HL-60 (cell line): Measurements from ENCODE around the gene ABCB6.
A peak's percentile ranks its signal among the peaks of the same experiment; 100 is the strongest.

Source experiments
- GABPA ChIP-seq: IDR thresholded peaks from 2 replicates; pipeline ENCODE4 v1.6.1; 2012; ENCODE audit warnings: low read depth
- POLR2AphosphoS5 ChIP-seq: IDR thresholded peaks from 2 replicates; pipeline ENCODE4 v1.6.1; 2012; ENCODE audit warnings: low read depth
- TF ChIP-seq, protein P1 (sequence below): IDR thresholded peaks from 2 replicates; pipeline ENCODE4 v1.6.1; 2012; ENCODE audit warnings: low read depth; ENCODE audit not compliant: insufficient replicate concordance
- TF ChIP-seq, protein P2 (sequence below): IDR thresholded peaks from one replicate; pipeline ENCODE4 v1.5.1; 2011; ENCODE audit warnings: low read length, control low read depth, inconsistent platforms; ENCODE audit not compliant: insufficient read depth

DNA sequence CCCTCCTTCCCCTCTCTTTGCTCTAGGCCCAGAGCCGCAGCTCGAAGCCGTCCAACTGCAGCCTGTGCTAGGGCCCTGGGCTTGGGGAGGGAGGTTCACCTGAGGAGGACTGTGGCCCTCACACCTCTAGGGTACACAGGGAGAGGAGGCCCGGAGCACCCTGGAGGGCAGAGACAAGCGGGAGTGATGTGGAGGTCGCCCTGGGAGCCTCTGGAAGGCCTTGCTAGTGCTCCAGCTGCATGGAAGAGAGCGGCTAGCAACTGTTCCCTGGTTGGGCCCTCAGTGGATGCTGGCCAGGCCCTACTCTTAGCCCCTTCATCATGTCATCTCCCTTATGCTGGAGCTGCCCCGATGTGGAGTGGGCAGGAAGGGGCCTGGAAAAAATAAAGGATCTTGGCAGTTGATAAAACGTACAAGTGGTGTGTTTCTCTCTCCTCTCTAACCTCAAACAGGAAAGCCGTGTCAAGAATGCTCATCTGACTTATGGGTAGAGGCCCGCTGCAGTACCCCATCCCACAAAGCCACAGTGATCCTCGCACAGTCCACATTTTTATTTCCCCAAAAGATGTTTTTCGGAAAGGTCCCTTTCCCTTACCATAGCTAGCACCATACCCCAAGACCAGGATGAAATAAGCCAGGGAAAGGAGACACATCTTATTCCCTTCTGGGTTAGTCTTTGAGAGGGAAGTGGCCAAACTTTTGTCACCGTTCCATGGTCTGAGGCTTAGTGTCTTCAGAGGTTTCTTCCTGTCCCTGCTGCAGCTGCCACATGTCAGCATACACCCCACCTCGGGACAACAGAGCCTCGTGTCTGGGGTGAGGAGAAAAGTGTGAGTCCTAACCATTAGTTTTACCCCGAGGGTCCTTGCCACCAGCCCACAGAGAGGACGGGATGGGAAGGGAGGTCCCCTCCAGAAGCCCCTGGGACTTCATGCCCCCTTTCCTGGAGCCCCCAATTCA, 9.2 kb downstream of the ABCB6 start:
- TF ChIP-seq, protein P1, sequence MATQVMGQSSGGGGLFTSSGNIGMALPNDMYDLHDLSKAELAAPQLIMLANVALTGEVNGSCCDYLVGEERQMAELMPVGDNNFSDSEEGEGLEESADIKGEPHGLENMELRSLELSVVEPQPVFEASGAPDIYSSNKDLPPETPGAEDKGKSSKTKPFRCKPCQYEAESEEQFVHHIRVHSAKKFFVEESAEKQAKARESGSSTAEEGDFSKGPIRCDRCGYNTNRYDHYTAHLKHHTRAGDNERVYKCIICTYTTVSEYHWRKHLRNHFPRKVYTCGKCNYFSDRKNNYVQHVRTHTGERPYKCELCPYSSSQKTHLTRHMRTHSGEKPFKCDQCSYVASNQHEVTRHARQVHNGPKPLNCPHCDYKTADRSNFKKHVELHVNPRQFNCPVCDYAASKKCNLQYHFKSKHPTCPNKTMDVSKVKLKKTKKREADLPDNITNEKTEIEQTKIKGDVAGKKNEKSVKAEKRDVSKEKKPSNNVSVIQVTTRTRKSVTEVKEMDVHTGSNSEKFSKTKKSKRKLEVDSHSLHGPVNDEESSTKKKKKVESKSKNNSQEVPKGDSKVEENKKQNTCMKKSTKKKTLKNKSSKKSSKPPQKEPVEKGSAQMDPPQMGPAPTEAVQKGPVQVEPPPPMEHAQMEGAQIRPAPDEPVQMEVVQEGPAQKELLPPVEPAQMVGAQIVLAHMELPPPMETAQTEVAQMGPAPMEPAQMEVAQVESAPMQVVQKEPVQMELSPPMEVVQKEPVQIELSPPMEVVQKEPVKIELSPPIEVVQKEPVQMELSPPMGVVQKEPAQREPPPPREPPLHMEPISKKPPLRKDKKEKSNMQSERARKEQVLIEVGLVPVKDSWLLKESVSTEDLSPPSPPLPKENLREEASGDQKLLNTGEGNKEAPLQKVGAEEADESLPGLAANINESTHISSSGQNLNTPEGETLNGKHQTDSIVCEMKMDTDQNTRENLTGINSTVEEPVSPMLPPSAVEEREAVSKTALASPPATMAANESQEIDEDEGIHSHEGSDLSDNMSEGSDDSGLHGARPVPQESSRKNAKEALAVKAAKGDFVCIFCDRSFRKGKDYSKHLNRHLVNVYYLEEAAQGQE = no peak
- TF ChIP-seq, protein P2, sequence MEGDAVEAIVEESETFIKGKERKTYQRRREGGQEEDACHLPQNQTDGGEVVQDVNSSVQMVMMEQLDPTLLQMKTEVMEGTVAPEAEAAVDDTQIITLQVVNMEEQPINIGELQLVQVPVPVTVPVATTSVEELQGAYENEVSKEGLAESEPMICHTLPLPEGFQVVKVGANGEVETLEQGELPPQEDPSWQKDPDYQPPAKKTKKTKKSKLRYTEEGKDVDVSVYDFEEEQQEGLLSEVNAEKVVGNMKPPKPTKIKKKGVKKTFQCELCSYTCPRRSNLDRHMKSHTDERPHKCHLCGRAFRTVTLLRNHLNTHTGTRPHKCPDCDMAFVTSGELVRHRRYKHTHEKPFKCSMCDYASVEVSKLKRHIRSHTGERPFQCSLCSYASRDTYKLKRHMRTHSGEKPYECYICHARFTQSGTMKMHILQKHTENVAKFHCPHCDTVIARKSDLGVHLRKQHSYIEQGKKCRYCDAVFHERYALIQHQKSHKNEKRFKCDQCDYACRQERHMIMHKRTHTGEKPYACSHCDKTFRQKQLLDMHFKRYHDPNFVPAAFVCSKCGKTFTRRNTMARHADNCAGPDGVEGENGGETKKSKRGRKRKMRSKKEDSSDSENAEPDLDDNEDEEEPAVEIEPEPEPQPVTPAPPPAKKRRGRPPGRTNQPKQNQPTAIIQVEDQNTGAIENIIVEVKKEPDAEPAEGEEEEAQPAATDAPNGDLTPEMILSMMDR = no peak
- TF ChIP-seq POLR2AphosphoS5 (0 out of 2 replicates have a peak, but pooled peaks have one; percentile 14), GABPA (no peak)
